Esophagus (tissue), 2 donors: Measurements from ENCODE around the gene KHK. TPM values are rescaled to one million over a fixed set of nuclear protein-coding genes. Genes with fewer than 3 reads are reported as not detected.
A peak's percentile ranks its signal among the peaks of the same experiment; 100 is the strongest.

Source experiments
- H3K27ac ChIP-seq, 2 donors: one replicate each; pipeline ENCODE4 v1.5.1; 2013; ENCODE audit warnings: low read depth in 2 of 2, mild to moderate bottlenecking in 2 of 2, inconsistent platforms in 1 of 2, low read length in 1 of 2, moderate library complexity in 1 of 2
- H3K27me3 ChIP-seq, 2 donors: one replicate each; pipeline ENCODE4 v1.6.1; 2013; ENCODE audit warnings: low read length in 2 of 2, control low read depth in 1 of 2, mild to moderate bottlenecking in 1 of 2; ENCODE audit not compliant: insufficient read depth in 2 of 2, control insufficient read depth in 1 of 2
- H3K36me3 ChIP-seq, 2 donors: one replicate each; pipeline ENCODE4 v1.6.1; 2013; ENCODE audit warnings: low read length in 1 of 2; ENCODE audit not compliant: control insufficient read depth in 2 of 2, insufficient read depth in 2 of 2
- H3K4me1 ChIP-seq, 2 donors: one replicate each; pipeline ENCODE4 v1.6.1; 2013; ENCODE audit warnings: low read length in 1 of 2; ENCODE audit not compliant: control insufficient read depth in 2 of 2, insufficient read depth in 2 of 2
- H3K4me3 ChIP-seq, 2 donors: one replicate each; pipeline ENCODE4 v1.5.1; 2013; ENCODE audit warnings: low read length in 2 of 2, mild to moderate bottlenecking in 2 of 2, low read depth in 1 of 2, moderate library complexity in 1 of 2
- H3K9me3 ChIP-seq, 2 donors: one replicate each; pipeline ENCODE4 v1.6.1; 2013; ENCODE audit warnings: mild to moderate bottlenecking in 2 of 2, low read depth in 1 of 2, low read length in 1 of 2, moderate library complexity in 1 of 2; ENCODE audit not compliant: control insufficient read depth in 2 of 2, insufficient read depth in 1 of 2
- WGBS, 2 donors: extraction: QIAGEN DNeasy Blood & Tissue Kit; methylation state at CpG; one replicate each; pipeline ENCODE4 v1.1.7; 2013; 5-methylcytosine and 5-hydroxymethylcytosine counted together
- polyA plus RNA-seq, 2 donors: library from polyadenylated mRNA; stranded (reverse); fragments of 200-250 nt; gene quantifications; one replicate each; pipeline ENCODE4 v1.2.3, GENCODE V29; 2013
- donor health status: healthy with polysubstance abuse.
- donor health status: Bipolar disorder and iron deficiency.

Gene KHK
- polyA plus RNA-seq, 2 donors: 2.2 to 3.3 TPM

DNA sequence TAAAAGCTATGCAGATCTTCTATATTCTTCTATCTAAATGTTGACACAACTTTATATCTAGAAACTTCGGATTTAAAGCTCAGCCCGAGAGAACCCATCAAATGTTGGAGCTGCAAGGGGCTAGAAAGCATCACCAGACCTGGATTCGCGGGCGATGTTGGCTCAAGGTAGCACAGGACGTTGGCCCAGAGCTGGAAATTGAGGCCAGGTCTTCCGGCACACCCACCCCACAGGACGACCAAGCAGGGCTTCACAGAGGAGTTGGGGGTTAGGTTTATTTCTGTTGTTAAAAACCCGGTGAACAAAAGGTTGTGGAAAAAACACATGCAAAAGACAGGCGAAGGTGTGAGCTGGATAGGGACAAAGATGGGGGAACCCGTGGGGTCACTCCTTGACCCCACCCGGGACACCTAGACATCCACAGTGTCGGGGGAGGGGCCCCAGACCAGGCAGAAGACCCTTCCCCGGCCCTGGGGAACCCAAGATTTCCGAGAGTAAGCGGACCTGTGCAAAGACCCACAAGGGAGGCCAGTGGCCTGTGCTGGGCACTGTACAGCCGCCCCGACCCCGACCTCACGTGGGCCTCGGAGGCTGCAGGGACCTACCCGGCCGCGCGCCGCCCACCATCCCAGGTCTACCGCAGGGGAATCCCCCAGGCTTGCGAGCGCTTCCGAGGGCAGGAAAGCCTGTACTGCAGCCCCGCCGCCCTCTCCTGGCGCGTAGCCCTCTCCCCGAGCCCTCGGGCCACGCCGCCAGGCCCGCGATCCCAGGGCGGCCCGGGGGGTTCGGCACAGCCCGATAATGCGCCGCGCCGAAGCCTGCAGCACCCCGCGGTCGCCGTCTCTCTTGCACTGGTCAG, 36.9 kb upstream of the KHK start:
- no peaks in the 10 kb centered on the region for H3K9me3 ChIP-seq
- H3K4me3 ChIP-seq: peak overlapping the region; percentile 60 to 68
- peak overlapping the region; percentile 72 to 90 for H3K27ac ChIP-seq
- H3K36me3 ChIP-seq: peaks cover 0 to 9% of the 10 kb centered on the region in 2 donors
- no peaks in the 10 kb centered on the region for H3K27me3 ChIP-seq
- H3K4me1 ChIP-seq: no peaks in the 10 kb centered on the region
- 8 to 12% methylated on average over 47 to 52 of the region's 52 CpGs for WGBS, 2 donors

DNA sequence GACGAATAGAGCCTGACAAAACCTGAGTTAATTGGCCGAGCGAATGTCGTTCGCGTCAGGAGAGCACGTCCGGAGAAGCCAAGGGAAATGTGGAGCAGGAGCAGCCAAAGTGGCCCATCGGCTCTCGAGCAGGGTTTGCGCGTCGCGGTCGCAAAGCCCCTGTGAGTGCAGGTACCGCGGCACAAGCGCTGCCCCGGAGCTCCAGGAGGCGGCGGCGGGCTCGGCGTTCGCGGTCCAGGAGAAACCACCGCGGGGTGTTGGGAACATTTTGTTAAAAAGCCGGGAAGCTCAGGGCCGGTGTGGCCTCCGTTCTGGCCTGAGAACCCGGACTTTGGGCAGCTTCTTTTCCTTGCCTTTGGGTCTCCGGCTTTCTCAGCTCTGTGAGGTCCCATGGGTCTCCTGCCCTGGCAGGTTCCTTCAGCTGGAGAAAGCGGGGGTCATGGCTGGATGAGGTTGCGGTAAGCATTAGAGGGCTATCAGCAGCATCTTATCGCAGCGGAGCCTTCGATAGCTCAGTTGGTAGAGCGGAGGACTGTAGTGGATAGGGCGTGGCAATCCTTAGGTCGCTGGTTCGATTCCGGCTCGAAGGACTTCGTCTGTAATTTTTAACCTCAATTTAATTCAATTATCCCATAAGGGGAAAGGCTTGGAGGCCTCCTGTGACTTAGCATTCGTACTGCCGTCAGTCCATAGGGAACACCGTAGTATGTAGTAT, 36.1 kb upstream of the KHK start:
- Histone ChIP-seq H3K4me3 (peak overlapping the region; percentile 60 to 74), H3K9me3 (no peaks in the 10 kb centered on the region), H3K27me3 (no peaks in the 10 kb centered on the region), H3K36me3 (peaks cover 5 to 11% of the 10 kb centered on the region in 2 donors), H3K4me1 (no peaks in the 10 kb centered on the region), H3K27ac (peak overlapping the region; percentile 91 to 93)
- 0% methylated on average over 48 of the region's 48 CpGs for WGBS, 2 donors

DNA sequence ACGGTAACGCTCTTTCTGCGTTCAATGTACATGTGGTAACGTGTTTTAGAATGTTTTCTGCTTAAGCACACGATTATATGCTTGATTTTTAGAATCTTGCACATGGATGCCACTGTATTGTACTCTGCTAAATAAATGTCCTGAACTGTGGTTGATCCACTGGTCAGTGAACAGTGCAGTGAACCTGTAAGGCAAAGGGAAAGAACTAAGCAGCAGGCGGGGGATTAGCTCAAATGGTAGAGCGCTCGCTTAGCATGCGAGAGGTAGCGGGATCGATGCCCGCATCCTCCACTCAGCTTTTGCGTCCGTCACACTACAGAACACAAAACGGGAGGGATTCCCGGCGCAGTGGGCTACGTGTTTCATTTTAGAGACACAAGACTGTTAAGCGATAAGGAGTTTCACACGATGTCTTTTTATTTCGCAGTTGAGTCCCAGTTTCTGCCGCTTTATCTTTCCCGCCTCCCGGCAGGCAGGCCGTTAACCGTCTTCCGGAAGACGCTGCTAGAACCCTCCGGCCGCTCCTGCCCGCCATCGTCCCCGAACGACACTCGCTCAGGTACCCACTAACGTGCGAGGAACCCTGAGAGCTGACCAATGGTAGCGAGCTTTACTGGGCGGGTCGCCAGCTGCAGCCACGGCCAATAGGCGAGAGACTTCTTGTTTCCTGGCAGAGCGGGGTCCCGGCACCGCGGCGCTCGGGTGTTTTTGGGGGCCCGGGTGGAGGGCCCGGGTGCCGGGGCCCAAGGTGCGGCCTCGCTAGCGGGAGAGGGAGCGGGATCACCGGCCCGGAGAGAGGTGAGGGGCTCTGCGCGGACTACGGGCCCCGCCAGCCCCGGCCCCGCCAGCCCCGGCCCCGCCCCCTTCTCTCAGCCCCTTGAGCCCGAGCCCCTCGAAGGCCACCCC, 35.3 kb upstream of the KHK start, which contains the start of gene AGBL5:
TSS of gene AGBL5 (plus strand) at position 673 of the 906 bp plus-strand sequence. CDS start 1,291 bp downstream, outside the sequence.
- Histone ChIP-seq H3K27ac (peak within 1 kb of the TSS; percentile 91 to 93), H3K4me1 (no peaks in the 10 kb centered on the region), H3K9me3 (no peaks in the 10 kb centered on the region), H3K27me3 (no peaks in the 10 kb centered on the region), H3K4me3 (peak within 1 kb of the TSS; percentile 60 to 74), H3K36me3 (peaks cover 8 to 16% of the 10 kb centered on the region in 2 donors)
- 0 to 1% methylated on average over 59 to 67 of the region's 67 CpGs for WGBS, 2 donors

DNA sequence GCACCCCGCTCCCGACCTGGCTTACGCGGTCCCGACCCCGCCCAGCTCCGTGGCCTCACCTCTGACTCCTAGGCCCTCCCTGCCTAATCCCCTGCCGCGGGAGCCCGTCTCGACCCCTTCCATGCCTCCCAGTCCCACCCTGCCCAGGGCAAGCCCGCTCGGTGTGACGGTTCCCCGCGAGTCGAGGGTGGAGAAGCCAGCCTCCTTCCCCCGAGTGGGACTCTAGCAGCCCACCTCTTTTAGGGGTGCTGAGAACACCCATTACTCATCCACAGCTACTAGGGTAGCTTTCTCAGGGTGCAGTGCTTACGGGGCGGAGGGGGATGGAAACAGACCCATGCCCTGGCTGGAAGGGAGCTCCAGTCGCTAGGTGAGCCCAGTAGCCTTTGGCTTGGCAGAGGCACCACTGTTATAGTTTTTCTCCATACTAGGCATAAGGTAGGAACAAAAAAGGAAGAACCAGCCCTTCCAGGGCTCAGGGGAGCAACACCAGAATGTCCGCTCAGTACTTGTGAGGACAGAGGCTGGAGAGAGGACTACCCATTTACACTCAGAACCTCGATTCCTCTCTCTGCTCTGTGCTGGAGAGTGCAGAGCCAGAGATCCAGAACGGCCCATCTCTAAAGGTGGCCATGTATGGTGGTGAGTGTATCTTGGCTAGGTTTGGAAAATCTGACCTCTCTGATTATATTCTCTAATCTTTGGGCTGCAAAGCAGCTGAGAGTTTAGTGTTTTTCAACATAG, 34.5 kb upstream of the KHK start:
- no peaks in the 10 kb centered on the region for H3K4me1 ChIP-seq
- peak overlapping the region; percentile 60 to 74 for H3K4me3 ChIP-seq
- H3K36me3 ChIP-seq: peaks cover 8 to 16% of the 10 kb centered on the region in 2 donors
- no peaks in the 10 kb centered on the region for H3K27me3 ChIP-seq
- H3K27ac ChIP-seq: peak overlapping the region; percentile 91 to 93
- WGBS, 2 donors: 3 to 4% methylated on average over 24 of the region's 24 CpGs
- no peaks in the 10 kb centered on the region for H3K9me3 ChIP-seq

DNA sequence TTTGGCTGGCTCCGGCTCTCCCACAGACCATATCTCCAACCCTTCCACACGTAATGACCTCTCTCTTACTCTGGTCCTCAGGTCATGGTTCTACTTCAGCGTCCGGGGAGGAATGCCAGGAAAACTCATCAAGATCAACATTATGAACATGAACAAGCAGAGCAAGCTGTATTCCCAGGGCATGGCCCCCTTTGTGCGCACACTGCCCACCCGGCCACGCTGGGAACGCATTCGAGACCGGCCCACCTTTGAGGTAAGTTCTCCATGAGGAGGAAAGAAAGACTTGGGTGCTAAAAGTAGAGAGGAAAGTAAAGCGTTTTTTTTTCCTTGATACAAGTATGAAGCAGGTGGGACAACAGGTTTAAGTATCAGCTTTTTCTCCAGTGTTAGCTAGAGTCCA, 33.3 kb upstream of the KHK start:
- Histone ChIP-seq H3K9me3 (no peaks in the 10 kb centered on the region), H3K4me3 (no peak overlapping the region), H3K36me3 (peaks cover 8 to 18% of the 10 kb centered on the region in 2 donors), H3K4me1 (no peaks in the 10 kb centered on the region), H3K27me3 (no peaks in the 10 kb centered on the region), H3K27ac (no peak overlapping the region)
- 85 to 88% methylated on average over 11 of the region's 11 CpGs for WGBS, 2 donors

DNA sequence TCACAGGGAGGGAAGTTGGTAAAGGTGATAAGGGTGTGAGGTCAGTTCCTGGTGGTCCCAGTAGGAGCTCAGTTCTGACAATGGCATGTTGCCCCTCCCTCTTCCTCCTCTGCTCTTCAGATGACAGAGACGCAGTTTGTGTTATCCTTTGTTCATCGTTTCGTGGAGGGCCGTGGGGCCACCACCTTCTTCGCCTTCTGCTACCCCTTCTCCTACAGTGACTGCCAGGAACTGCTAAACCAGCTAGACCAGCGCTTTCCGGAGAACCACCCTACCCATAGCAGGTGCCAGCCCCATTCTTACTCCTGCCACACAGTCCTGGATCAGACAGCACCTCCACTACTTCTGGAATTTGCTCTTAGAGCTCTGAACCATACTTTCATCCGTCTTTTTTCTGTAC, 32.8 kb upstream of the KHK start:
- Histone ChIP-seq H3K9me3 (no peaks in the 10 kb centered on the region), H3K4me3 (no peak overlapping the region), H3K36me3 (peaks cover 8 to 19% of the 10 kb centered on the region in 2 donors), H3K27ac (no peak overlapping the region), H3K27me3 (no peaks in the 10 kb centered on the region), H3K4me1 (no peaks in the 10 kb centered on the region)
- 87 to 91% methylated on average over 8 of the region's 8 CpGs for WGBS, 2 donors

DNA sequence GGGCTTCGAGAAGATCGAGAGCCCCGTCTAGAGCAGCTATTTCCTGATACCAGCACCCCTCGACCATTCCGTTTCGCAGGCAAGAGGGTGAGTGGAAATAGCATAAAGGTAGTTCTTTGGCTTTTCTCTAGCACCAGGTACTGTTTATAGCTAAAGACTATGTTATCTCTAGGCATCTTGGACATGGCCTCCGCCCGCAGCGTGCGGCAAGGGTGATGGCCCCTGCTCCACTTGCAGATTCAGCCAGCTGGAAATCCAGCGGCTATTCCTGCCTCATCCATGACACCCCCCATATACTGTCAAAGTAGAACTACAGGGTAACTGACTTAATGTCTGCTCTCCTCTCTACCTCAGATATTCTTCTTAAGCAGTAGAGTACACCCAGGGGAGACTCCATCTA, 31.9 kb upstream of the KHK start:
- H3K27me3 ChIP-seq: no peaks in the 10 kb centered on the region
- no peaks in the 10 kb centered on the region for H3K4me1 ChIP-seq
- WGBS, 2 donors: 93 to 95% methylated on average over 11 of the region's 11 CpGs
- H3K27ac ChIP-seq: no peak overlapping the region
- H3K4me3 ChIP-seq: no peak overlapping the region
- H3K36me3 ChIP-seq: peaks cover 12 to 21% of the 10 kb centered on the region in 2 donors
- no peaks in the 10 kb centered on the region for H3K9me3 ChIP-seq

DNA sequence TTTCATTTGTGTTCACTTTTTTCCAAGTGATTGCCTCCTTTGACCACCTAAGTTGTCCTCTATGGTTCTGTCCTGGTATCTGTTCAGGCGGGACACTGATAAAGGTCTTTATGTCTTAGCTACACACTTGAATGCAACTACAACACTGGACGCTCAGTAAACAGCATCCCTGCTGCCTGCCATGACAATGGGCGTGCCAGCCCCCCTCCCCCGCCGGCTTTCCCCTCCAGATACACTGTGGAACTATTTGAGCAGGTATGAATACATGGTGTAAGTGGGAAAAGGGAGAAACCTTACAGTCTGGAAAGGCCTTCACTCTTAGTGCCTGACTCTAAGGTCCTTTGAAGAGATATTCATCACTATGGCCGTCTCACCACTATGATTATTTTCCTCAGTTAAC, 29.4 kb upstream of the KHK start:
- 92 to 94% methylated on average over 6 of the region's 6 CpGs for WGBS, 2 donors
- Histone ChIP-seq H3K36me3 (peaks cover 12 to 21% of the 10 kb centered on the region in 2 donors), H3K9me3 (no peaks in the 10 kb centered on the region), H3K27ac (no peak overlapping the region), H3K4me1 (no peaks in the 10 kb centered on the region), H3K27me3 (no peaks in the 10 kb centered on the region), H3K4me3 (no peak overlapping the region)
